Measurements from ENCODE around the gene ANTKMT.
A peak's percentile ranks its signal among the peaks of the same experiment; 100 is the strongest.

DNA sequence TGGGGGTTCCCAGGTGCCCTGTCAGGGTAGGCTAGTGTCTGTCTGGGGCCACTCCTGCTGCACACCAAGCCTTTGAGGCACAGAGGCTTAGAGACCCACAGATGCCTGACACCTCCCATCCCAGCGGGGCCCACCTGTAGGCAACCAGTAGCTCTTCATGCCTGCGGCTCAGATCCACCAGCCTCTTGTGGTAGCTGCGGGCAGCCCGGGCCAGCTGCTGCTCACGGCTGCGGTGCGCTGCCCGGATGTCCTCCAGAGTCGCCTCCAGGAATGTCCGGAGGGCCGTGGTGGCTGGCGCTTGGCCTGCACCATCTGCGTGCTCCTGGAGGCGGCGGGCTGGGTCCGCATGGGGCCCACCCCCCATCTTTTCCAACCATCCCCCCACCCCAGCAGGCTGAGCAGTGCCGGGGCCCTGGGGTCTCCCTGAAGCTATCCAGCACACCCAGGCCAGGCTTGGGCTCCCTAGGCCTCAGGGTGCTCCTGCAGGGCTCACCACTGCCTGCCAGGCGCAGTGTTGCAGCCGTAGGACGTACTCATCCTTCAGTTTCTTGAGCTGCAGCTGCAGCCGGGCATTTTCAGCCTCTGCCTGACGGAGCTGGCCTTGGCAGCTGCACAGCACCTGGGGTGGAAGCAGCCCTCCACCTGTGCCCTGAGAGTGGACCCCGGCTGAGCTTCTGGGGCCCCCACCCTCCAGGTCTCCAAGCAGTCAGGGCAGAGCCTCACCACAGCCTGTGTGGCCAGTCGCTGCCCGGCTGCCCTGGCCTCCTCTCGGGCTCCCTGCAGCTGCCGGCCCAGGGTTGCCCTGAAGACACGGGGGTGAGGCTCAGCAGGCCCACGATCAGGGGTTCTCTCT lies 3.5 kb downstream of the ANTKMT start:
- TF ChIP-seq, protein P1, sequence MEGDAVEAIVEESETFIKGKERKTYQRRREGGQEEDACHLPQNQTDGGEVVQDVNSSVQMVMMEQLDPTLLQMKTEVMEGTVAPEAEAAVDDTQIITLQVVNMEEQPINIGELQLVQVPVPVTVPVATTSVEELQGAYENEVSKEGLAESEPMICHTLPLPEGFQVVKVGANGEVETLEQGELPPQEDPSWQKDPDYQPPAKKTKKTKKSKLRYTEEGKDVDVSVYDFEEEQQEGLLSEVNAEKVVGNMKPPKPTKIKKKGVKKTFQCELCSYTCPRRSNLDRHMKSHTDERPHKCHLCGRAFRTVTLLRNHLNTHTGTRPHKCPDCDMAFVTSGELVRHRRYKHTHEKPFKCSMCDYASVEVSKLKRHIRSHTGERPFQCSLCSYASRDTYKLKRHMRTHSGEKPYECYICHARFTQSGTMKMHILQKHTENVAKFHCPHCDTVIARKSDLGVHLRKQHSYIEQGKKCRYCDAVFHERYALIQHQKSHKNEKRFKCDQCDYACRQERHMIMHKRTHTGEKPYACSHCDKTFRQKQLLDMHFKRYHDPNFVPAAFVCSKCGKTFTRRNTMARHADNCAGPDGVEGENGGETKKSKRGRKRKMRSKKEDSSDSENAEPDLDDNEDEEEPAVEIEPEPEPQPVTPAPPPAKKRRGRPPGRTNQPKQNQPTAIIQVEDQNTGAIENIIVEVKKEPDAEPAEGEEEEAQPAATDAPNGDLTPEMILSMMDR (IDR thresholded peaks at IDR 0.05 in 8 of 11, conservative IDR thresholded peaks at IDR 0.05 in 3 of 11): no peak
- peak in 1 of 3 donors; percentile 39 for TF ChIP-seq POLR2AphosphoS5 (IDR thresholded peaks at IDR 0.05)
- TF ChIP-seq POLR2A (IDR thresholded peaks at IDR 0.05): no peak
